Limb (tissue), 2 donors: Measurements from ENCODE around the gene MRFAP1.
"Not testable (repeated sequence)": the region's sequence is repeated elsewhere in the genome, so short reads cannot be mapped to it uniquely, and the experiment has no call there.

ENCODE experiments used
- DNase-seq, 2 donors: peaks; one replicate each; pipeline ENCODE4 v3.0.0-alpha.2; 2016; ENCODE audit errors: extremely low spot score in 2 of 2

MRFAP1 gene

DNA sequence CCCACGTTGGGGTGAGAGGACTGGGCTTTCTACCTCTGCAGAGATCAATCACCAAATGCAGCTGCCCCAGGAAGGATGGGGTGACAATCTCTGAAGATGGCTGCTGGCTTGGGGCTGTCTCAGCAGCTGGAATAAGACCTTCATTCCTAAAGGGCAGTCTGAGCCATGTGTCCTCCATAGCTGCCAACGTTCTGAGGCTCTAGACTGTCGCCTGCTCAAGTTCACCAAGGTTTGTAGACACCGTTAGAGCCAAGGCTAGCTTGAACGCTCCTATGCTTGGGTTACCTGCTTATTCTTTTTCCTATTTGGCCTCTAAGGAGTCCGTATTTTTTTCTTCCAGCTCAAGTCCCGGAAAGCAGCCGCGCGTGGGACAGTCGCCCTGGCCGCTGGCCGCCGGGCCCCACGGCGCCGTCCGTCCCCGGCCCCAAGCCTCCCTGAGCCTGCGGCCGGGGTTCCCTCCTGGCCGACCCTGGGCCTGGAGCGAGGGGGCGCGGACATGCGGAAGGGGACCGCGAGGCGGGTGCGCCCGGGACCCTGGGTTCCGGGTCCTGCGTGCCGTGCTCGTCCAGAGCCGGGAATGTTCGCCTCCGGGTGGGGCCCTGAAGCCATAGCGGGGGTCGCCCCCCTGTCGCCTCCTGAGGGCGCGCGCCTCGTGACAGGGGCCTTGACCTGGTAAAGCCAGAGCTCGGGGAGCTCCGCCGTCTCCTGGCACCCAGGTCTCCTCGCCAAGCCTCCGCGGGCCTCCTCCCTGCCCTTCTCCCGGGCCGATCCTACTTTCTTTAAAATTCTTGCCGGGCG lies 23.3 kb downstream of the MRFAP1 start:
- DNase-seq = no peak

DNA sequence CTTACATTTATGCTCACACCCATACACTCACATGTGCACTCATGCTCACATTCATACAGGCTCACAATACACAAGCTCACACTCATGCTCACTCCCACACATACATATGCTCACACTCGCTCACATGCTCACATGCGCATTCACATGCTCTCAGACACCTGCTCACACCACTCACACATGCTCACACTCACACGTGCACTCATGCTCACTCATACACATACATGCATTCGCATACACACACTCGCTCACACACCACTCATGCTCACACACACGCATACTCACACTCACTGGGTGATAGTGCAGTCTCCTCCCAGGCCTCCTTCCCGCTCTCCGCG lies 24.8 kb downstream of the MRFAP1 start:
- no peak for DNase-seq

DNA sequence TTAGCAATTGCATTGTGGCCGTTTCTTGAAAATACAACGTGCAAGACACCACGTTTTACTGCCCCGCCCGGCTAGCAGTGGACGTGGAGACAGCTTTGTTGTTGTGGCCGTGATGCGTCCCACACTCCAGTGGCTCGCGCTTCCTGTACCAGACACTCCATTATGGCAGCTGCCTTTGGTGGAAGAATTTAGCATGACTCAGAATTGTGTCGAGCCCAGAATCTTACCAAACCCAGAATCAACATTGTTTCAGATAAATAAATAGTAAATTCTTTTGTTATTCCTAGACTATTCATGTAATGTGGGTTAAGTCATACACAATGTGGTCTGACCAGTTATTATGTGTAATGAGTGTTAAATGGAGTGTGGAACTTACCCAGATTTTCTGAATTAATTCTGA lies 27.9 kb downstream of the MRFAP1 start:
- no peak for DNase-seq

GRCh38 chr4:6671648-6672047 lies 31.2 kb downstream of the MRFAP1 start:
- no peak for DNase-seq

DNA sequence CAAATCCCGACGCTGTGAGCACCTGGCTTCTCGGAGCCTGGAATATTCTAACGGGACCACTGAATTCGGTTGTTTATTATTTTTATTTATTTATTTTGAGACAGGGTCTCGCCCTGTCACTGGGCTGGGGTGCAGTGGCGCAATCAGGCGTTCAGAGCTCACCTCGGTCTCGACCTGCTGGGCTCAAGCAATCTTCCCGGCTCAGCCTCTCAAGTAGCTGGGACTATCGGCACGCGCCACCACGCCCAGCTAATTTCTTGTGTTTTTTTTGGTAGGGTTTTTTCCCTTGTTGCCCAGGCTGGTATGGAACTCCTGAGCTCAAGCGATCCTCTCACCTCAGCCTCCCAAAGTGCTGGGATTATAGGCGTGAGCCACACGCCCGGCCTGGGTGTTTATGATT lies 31.6 kb downstream of the MRFAP1 start:
- no peak for DNase-seq

- DNase-seq = not testable (repeated sequence)
Observed at GRCh38 chr4:6672541-6673190, 32.2 kb downstream of the MRFAP1 start.

- not testable (repeated sequence) for DNase-seq
Observed at GRCh38 chr4:6673191-6673659, 32.7 kb downstream of the MRFAP1 start.

DNA sequence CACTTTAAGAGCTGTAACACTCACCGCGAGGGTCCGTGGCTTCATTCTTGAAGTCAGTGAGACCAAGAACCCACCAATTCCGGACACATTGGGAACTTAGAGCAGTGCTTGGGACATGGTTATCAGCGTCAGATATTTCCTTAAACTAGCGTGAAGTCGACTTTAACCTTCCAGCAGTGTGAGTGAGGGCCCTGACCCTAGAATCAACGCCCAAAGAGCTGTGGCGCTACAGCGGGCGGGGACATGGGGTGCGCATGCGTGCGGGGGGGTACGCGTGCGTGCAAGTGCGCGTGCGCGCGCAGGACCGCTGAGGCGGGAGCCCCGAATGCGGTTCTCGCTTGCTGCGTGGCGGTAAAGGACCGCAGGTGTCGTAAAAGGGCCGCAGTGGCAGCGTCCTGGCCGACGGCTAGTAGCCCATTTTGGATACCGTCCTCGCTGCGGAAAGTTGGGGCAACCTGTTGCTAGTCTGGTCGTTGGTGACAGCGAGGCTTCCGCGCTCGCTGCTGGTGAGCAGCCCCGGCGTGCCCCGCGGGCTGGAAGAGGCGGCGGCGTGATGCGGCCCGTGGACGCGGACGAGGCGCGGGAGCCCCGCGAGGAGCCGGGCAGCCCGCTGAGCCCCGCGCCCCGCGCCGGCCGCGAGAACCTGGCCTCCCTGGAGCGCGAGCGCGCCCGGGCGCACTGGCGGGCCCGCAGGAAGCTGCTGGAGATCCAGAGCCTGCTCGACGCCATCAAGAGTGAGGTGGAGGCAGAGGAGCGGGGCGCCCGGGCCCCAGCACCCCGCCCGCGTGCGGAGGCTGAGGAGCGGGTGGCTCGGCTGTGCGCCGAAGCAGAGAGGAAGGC lies 33.4 kb downstream of the MRFAP1 start:
- DNase-seq = peak; percentile 94

DNA sequence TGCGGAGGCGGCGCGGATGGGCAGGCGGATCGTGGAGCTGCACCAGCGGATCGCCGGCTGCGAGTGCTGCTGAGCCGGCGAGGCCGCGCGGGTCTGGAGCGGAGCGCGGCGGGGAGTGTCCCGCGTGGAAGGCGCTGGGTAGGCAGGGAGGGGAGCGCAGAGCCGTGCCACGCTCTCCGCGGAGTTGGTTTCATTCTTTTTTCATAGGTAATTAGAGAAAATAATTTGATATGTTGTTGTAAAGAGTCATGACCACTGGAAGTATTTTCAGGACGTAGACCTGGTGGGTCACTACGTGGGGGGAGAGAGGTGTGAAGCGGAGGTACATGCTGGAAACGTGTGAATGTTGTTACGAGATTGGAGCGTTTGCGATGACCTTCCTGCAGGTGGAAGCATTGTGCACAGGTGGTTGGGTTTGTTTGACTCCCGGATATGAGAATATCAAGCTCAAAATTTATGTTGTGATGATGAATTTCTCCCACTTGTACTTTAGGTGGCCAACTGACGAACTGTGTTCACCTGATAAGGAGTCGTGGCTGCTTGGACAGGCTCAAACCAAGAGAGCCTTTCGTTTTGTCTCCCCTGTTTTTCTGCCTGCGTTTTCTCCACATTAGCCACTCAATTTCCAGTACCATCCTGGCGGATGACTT lies 34.1 kb downstream of the MRFAP1 start:
- DNase-seq = no peak

- DNase-seq = no peak
Observed at GRCh38 chr4:6676722-6677558, 36.5 kb downstream of the MRFAP1 start.

GRCh38 chr4:6680372-6681034 lies 40.0 kb downstream of the MRFAP1 start:
- no peak for DNase-seq

- DNase-seq = no peak
Observed at GRCh38 chr4:6681191-6681590, 40.7 kb downstream of the MRFAP1 start.

DNA sequence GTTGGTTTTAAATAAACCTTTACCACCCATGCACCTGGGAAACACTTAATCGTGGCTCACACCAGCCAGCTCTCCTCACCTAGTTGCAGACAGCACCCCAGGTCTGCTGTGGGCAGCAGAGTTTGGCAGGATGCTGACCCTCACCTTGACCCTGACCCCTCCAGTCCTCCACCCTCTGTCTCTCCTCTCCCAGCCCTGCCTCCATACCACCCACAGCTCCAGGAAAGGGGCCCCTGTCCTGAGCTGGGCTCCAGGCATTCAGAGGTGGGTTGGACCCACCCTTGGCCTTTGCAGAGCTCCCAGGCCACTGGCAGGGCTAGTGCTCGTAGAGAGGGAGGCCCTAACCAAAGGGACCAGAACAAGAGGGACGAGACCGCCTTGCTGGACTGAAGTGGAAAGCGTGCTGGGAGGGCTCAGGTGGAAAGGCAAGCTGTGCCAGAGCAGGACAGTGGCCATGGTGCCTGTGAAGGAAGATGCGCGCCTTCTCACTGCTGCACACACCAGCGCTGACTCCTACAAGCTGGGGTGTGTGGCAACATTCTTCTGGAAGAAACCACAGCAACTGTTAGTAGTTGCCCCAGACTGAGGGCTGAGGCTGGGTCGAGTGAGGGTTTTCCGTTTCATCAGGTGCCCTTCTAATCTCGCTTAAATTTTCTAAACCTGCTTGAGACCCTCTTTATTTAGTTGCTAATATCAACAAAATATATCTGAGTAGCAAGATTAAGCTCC lies 42.5 kb downstream of the MRFAP1 start:
- no peak for DNase-seq

GRCh38 chr4:6684656-6685055 lies 44.2 kb downstream of the MRFAP1 start:
- no peak for DNase-seq

DNA sequence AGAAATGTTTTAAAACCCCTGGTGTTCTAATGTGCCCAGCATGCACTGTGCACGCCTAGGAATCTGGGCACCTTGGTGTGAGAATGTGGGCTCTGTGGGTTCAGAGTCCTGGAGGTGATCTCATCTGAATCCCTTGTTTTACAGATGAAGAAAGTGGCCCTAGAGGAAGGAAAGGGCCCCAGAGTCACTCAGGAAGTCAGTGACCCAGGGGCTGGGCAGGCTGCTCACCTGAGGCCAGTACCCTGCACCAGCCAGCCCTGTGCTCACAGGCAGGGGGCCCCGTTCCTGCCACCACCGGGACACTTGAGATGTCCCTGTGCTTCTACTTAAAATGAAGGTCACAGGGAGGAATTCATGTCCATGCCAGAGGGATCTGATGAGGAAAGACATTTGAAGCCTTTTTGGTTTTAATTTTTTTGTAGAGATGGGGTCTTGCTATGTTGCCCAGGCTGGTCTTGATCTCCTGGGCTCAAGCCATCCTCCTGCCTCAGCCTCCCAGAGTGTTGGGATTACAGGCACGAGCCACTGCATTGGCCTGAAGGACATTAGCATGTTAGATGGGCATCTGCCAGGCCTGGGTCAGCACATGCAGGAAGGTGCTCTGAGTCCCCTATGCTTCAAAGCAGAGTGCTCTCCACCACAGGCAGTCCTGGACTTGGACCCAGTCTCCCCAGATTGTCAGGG lies 45.8 kb downstream of the MRFAP1 start:
- DNase-seq = no peak

GRCh38 chr4:6687947-6688878 lies 47.7 kb downstream of the MRFAP1 start:
- DNase-seq = no peak

- peak in 1 of 2 donors; percentile 66 for DNase-seq
Observed at GRCh38 chr4:6688879-6689505, 48.5 kb downstream of the MRFAP1 start.
